BE2C (cell line): ENCODE data around the gene SEC62.

Experiments
- DNase-seq: peaks from one replicate; pipeline ENCODE4 v3.0.0-alpha.2; 2020
- H3K27me3 ChIP-seq: fragments of 250-450 bp; sonication (Bioruptor Pico); 2 replicates; pipeline ENCODE4 v1.5.1; 2020; ENCODE audit warnings: mild to moderate bottlenecking
- H3K36me3 ChIP-seq: fragments of 250-450 bp; sonication (Bioruptor Pico); 2 replicates; pipeline ENCODE4 v1.5.1; 2020; ENCODE audit warnings: mild to moderate bottlenecking
- H3K4me1 ChIP-seq: fragments of 250-450 bp; sonication (Bioruptor Pico); 2 replicates; pipeline ENCODE4 v1.5.1; 2020
- H3K4me3 ChIP-seq: 2 replicates; pipeline ENCODE4 v1.5.1; 2011; ENCODE audit warnings: low read depth, low read length
- H3K9me3 ChIP-seq: fragments of 250-450 bp; sonication (Bioruptor Pico); 2 replicates; pipeline ENCODE4 v1.5.1; 2020
- TF ChIP-seq, protein P1 (sequence below): IDR thresholded peaks from 2 replicates; pipeline ENCODE4 v1.5.1; 2012; ENCODE audit warnings: mild to moderate bottlenecking, low read depth, low read length

SEC62 gene

GRCh38 chr3:169948559-169949448 lies 17.8 kb upstream of the SEC62 start:
- no peak for DNase-seq
- Histone ChIP-seq H3K36me3 (no peaks in the 10 kb centered on the region), H3K27me3 (no peaks in the 10 kb centered on the region), H3K4me1 (no peaks in the 10 kb centered on the region), H3K4me3 (no peak overlapping the region), H3K9me3 (no peaks in the 10 kb centered on the region)
- TF ChIP-seq, protein P1, sequence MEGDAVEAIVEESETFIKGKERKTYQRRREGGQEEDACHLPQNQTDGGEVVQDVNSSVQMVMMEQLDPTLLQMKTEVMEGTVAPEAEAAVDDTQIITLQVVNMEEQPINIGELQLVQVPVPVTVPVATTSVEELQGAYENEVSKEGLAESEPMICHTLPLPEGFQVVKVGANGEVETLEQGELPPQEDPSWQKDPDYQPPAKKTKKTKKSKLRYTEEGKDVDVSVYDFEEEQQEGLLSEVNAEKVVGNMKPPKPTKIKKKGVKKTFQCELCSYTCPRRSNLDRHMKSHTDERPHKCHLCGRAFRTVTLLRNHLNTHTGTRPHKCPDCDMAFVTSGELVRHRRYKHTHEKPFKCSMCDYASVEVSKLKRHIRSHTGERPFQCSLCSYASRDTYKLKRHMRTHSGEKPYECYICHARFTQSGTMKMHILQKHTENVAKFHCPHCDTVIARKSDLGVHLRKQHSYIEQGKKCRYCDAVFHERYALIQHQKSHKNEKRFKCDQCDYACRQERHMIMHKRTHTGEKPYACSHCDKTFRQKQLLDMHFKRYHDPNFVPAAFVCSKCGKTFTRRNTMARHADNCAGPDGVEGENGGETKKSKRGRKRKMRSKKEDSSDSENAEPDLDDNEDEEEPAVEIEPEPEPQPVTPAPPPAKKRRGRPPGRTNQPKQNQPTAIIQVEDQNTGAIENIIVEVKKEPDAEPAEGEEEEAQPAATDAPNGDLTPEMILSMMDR: no peak

DNA sequence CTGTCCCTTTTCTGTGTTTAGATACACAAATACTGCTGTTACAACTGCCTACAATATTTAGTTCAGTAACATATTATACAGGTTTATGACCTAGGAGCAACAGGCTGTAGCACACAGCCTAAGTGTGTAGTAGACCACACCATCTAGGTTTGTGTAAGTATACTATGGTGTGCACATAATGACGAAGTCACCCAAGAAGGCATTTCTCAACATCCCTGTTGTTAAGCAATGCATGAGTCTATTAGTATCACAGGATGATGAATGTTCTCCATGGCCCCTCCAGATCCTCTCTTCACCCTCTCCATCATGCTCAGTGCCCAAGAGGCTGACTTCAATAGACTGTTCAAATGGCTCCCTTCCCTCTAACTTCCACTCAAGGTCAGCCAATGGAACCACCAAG lies 14.6 kb upstream of the SEC62 start:
- no peak for DNase-seq
- Histone ChIP-seq H3K9me3 (no peaks in the 10 kb centered on the region), H3K36me3 (no peaks in the 10 kb centered on the region), H3K27me3 (no peaks in the 10 kb centered on the region), H3K4me3 (no peak overlapping the region), H3K4me1 (no peaks in the 10 kb centered on the region)
- TF ChIP-seq, protein P1: no peak

GRCh38 chr3:169953462-169954141 lies 13.0 kb upstream of the SEC62 start:
- no peaks in the 10 kb centered on the region for H3K9me3 ChIP-seq
- no peaks in the 10 kb centered on the region for H3K27me3 ChIP-seq
- no peaks in the 10 kb centered on the region for H3K4me1 ChIP-seq
- TF ChIP-seq, protein P1: no peak
- DNase-seq: no peak
- H3K4me3 ChIP-seq: no peak overlapping the region
- no peaks in the 10 kb centered on the region for H3K36me3 ChIP-seq

- DNase-seq: no peak
- no peaks in the 10 kb centered on the region for H3K9me3 ChIP-seq
- TF ChIP-seq, protein P1: no peak
- no peaks in the 10 kb centered on the region for H3K4me1 ChIP-seq
- no peaks in the 10 kb centered on the region for H3K36me3 ChIP-seq
- no peaks in the 10 kb centered on the region for H3K27me3 ChIP-seq
- no peak overlapping the region for H3K4me3 ChIP-seq
These were observed 12.4 kb upstream of the SEC62 start for GRCh38 chr3:169954142-169954756.

DNA sequence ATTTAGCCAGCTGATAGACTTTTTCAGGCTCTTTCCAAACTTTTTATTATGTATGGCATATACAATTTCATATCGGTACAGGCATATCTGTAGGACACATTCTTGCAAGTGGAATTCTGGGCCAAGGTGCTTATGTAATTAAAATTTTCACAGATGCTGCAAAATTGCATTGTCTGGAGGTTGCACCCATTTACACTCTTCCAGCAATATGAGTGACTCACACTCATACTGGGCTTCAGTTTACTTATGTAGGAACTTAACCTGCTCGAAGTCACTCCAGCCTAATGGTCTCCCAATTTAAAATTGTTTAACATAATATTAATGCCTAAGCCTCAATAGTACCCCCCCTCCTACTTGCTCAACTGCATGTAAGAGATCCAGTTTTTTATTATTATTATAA lies 11.2 kb upstream of the SEC62 start:
- DNase-seq: no peak
- no peaks in the 10 kb centered on the region for H3K9me3 ChIP-seq
- no peaks in the 10 kb centered on the region for H3K4me1 ChIP-seq
- TF ChIP-seq, protein P1: no peak
- H3K4me3 ChIP-seq: no peak overlapping the region
- no peaks in the 10 kb centered on the region for H3K27me3 ChIP-seq
- H3K36me3 ChIP-seq: no peaks in the 10 kb centered on the region

DNA sequence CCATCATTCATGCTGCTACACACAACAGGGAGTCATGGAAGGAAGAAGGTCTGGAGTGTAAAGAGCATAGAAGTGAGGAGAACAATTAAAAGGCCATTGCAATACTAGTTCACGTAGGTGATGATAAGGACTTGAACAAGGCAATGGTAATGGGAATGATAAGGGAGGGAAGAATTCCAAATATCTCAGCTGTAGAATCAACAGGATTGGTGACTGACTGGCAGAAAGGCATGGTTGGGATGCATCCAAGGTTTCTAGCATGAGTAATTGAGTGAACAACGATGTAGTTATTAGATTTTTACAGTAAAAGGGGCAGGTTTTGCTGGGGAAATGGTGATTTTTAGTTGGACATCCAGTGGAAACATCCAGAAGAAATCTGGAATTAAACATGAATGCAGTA lies 2.4 kb upstream of the SEC62 start:
- DNase-seq: no peak

More for the DNA sequence above, 2.4 kb upstream of the SEC62 start:
- Histone ChIP-seq H3K27me3 (no peaks in the 10 kb centered on the region), H3K36me3 (peaks cover 3% of the 10 kb centered on the region; the same call in 1 of the 2 replicates), H3K4me1 (no peaks in the 10 kb centered on the region), H3K4me3 (no peak overlapping the region), H3K9me3 (no peaks in the 10 kb centered on the region)
- TF ChIP-seq, protein P1: no peak
